Keratinocyte (primary cell): ENCODE data around the gene VCAM1. TPM values are rescaled to one million over a fixed set of nuclear protein-coding genes. Genes with fewer than 3 reads are reported as not detected.

ENCODE experiments used
- DNase-seq: peaks from one replicate; pipeline ENCODE4 v3.0.0-alpha.2; 2011; ENCODE audit warnings: low read depth, missing footprints, low spot score
- FAIRE-seq: peaks from 2 replicates; lab custom pipeline; 2011; peaks lifted over from hg19 to GRCh38; lab: Jason Lieb, UNC
- H2AFZ ChIP-seq: 2 replicates; pipeline ENCODE4 v1.6.0; 2012; ENCODE audit warnings: low read length, control low read depth, inconsistent platforms; ENCODE audit not compliant: control insufficient read depth
- H3K27ac ChIP-seq: 2 replicates; pipeline ENCODE4 v1.5.1; 2011; ENCODE audit warnings: low read length; ENCODE audit not compliant: control insufficient read depth, insufficient read depth
- H3K27me3 ChIP-seq: 3 replicates; pipeline ENCODE4 v1.6.0; 2011; ENCODE audit warnings: low read length; ENCODE audit not compliant: control insufficient read depth, insufficient read depth; ENCODE audit errors: extremely low read depth
- H3K36me3 ChIP-seq, 2 experiments: 2 replicates in 1 of 2; 3 replicates in 1 of 2; pipeline ENCODE4 v1.5.1; 2011; ENCODE audit warnings: low read length in 2 of 2, mild to moderate bottlenecking in 1 of 2; ENCODE audit not compliant: control insufficient read depth in 2 of 2, insufficient read depth in 2 of 2; ENCODE audit errors: extremely low read depth in 1 of 2
- H3K4me1 ChIP-seq: 3 replicates; pipeline ENCODE4 v1.5.1; 2011; ENCODE audit warnings: low read length; ENCODE audit not compliant: control insufficient read depth, insufficient read depth; ENCODE audit errors: extremely low read depth
- H3K4me2 ChIP-seq: 3 replicates; pipeline ENCODE4 v1.6.0; 2011; ENCODE audit warnings: low read depth, low read length; ENCODE audit not compliant: control insufficient read depth, insufficient read depth; ENCODE audit errors: extremely low read depth
- H3K4me3 ChIP-seq, 3 experiments: fragments of 200-600 bp in 1 of 3; sonication (generic) in 1 of 3; 2 replicates in 2 of 3; 3 replicates in 1 of 3; pipeline ENCODE4 v1.5.1; 2011 to 2016; ENCODE audit warnings: low read length in 3 of 3, mild to moderate bottlenecking in 3 of 3, control low read depth in 2 of 3, inconsistent platforms in 1 of 3, low read depth in 1 of 3, mixed read lengths in 1 of 3, mixed run types in 1 of 3, moderate library complexity in 1 of 3; ENCODE audit not compliant: control insufficient read depth in 2 of 3, insufficient read depth in 2 of 3; ENCODE audit errors: extremely low read depth in 1 of 3
- H3K79me2 ChIP-seq: 2 replicates; pipeline ENCODE4 v1.6.0; 2012; ENCODE audit warnings: low read length; ENCODE audit not compliant: control insufficient read depth, insufficient read depth
- H3K9ac ChIP-seq: 3 replicates; pipeline ENCODE4 v1.6.0; 2011; ENCODE audit warnings: low read length; ENCODE audit not compliant: control insufficient read depth, insufficient read depth; ENCODE audit errors: extremely low read depth
- H3K9me1 ChIP-seq: 3 replicates; pipeline ENCODE4 v1.6.0; 2011; ENCODE audit warnings: low read length; ENCODE audit not compliant: control insufficient read depth, insufficient read depth; ENCODE audit errors: extremely low read depth
- H3K9me3 ChIP-seq: 2 replicates; pipeline ENCODE4 v1.5.1; 2012; ENCODE audit warnings: low read depth, low read length; ENCODE audit not compliant: control insufficient read depth
- H4K20me1 ChIP-seq: 3 replicates; pipeline ENCODE4 v1.6.0; 2011; ENCODE audit warnings: low read length; ENCODE audit not compliant: control insufficient read depth, insufficient read depth; ENCODE audit errors: extremely low read depth
- EZH2 ChIP-seq: IDR thresholded peaks from one replicate; pipeline ENCODE4 v1.6.1; 2012; ENCODE audit warnings: inconsistent platforms, mild to moderate bottlenecking, low read length, moderate library complexity
- dilution Hi-C: fragments of 300-500 bp; cut with MboI; formaldehyde crosslinking; loops from one replicate; pipeline ENCODE4 v1.7.0; 2020; ENCODE audit warnings: low sequenced_read_pairs; ENCODE audit not compliant: extremely low pct_ligation_motif_present
- polyA plus RNA-seq, 5 experiments: library from polyadenylated mRNA; depleted of rRNA in 3 of 5; stranded (reverse) in 3 of 5; stranded (forward) in 1 of 5; unstranded in 1 of 5; fragments of >200 nt; gene quantifications; 1 replicate in 1 of 5; 2 replicates in 3 of 5; 3 replicates in 1 of 5; pipeline versions ENCODE4 v1.2.1 to v1.2.3, GENCODE V29; 2011 to 2012; ENCODE audit warnings: missing spikeins in 2 of 5, low read depth in 1 of 5, low replicate concordance in 1 of 5
- TF ChIP-seq, protein P1 (sequence below), 3 experiments: IDR thresholded peaks in 1 of 3; conservative IDR thresholded peaks in 1 of 3; optimal IDR thresholded peaks in 1 of 3; 2 replicates in 2 of 3; 3 replicates in 1 of 3; pipeline versions ENCODE3 to v1.5.1; 2011; ENCODE audit warnings: low read length in 3 of 3, mild to moderate bottlenecking in 3 of 3, moderate library complexity in 2 of 3, control low read depth in 1 of 3, inconsistent platforms in 1 of 3; ENCODE audit not compliant: insufficient read depth in 2 of 3; ENCODE audit errors: extremely low read depth in 1 of 3

VCAM1 gene
- polyA plus RNA-seq, 1 donor (not counting 4 experiments of a cell fraction or from before 2014, with no cell fraction given) = not detected

DNA sequence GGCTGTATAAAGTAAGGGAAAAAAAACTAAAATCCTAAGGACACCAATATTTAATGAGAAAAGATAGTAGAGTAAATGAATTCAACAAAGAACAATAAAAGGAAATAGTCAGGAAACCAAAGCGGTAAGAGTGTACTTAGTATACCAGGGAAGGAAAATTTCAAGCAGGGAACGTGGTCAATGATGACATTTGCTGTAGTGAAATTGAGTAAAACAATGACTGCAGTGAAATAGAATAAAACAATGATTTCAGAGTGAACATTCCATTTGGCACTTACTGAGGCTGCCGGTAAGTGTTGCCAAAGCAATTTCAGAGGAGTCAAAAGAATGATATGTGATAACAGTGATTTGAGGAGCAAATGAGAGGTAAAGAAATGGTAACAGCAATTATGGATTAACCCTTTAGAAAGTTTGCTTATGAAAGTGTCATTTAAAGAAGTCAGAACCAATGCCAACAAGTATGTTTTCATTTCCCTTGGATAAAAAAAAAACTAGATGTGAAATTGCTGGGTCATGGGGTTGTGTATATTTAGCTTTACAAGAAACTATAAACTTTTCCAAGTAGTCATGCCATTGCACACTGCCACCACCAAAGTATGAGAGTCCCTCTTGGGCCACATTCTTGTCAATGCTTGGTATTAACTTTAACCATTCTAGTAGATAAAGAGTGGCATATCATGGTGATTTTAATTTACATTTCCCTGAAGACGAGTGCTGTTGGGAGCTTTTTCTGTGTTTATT lies 50.5 kb downstream of the VCAM1 start:
- Histone ChIP-seq H3K79me2 (no peaks in the 10 kb centered on the region), H3K9ac (no peak overlapping the region), H2AFZ (no peak overlapping the region), H3K27me3 (no peaks in the 10 kb centered on the region), H3K9me1 (no peaks in the 10 kb centered on the region), H3K4me2 (no peak overlapping the region), H4K20me1 (no peaks in the 10 kb centered on the region), H3K27ac (no peak overlapping the region), H3K36me3 (no peaks in the 10 kb centered on the region), H3K4me3 (no peak overlapping the region), H3K9me3 (no peaks in the 10 kb centered on the region), H3K4me1 (no peaks in the 10 kb centered on the region)
- FAIRE-seq (no peak), DNase-seq (no peak)
- no peak for TF ChIP-seq EZH2
- TF ChIP-seq, protein P1, sequence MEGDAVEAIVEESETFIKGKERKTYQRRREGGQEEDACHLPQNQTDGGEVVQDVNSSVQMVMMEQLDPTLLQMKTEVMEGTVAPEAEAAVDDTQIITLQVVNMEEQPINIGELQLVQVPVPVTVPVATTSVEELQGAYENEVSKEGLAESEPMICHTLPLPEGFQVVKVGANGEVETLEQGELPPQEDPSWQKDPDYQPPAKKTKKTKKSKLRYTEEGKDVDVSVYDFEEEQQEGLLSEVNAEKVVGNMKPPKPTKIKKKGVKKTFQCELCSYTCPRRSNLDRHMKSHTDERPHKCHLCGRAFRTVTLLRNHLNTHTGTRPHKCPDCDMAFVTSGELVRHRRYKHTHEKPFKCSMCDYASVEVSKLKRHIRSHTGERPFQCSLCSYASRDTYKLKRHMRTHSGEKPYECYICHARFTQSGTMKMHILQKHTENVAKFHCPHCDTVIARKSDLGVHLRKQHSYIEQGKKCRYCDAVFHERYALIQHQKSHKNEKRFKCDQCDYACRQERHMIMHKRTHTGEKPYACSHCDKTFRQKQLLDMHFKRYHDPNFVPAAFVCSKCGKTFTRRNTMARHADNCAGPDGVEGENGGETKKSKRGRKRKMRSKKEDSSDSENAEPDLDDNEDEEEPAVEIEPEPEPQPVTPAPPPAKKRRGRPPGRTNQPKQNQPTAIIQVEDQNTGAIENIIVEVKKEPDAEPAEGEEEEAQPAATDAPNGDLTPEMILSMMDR (optimal IDR thresholded peaks at IDR 0.05 in 1 of 3, IDR thresholded peaks at IDR 0.05 in 1 of 3, conservative IDR thresholded peaks at IDR 0.05 in 1 of 3; ENCODE audit: extremely low read depth in 1 of 3, insufficient read depth in 2 of 3, low read length in 3 of 3) = no peak
- dilution Hi-C loops = no loop called here

DNA sequence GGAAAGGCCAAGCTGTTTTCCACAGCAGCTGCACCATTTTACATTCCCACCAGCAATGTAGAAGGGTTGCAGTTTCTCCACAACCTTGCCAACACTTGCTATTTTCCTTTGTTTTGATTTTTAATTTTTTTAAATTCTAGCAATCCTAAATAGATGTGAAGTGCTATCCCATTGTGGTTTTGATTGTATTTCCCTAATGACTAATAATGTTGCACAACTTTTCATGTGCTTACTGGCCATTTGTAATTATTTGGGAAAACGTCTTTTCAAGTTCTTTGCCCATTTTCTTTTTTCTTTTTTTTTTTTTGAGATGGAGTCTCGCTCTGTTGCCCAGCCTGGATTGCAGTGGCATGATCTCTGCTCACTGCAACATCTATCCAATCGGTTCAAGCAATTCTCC lies 53.9 kb downstream of the VCAM1 start:
- Histone ChIP-seq H2AFZ (no peak overlapping the region), H3K4me1 (no peaks in the 10 kb centered on the region), H3K9me1 (no peaks in the 10 kb centered on the region), H3K9me3 (no peaks in the 10 kb centered on the region), H3K36me3 (no peaks in the 10 kb centered on the region), H3K27me3 (no peaks in the 10 kb centered on the region), H3K9ac (no peak overlapping the region), H3K27ac (no peak overlapping the region), H4K20me1 (no peaks in the 10 kb centered on the region), H3K79me2 (no peaks in the 10 kb centered on the region), H3K4me2 (no peak overlapping the region), H3K4me3 (no peak overlapping the region)
- dilution Hi-C loops = no loop called here
- DNase-seq (no peak), FAIRE-seq (no peak)
- TF ChIP-seq, protein P1 (optimal IDR thresholded peaks at IDR 0.05 in 1 of 3, IDR thresholded peaks at IDR 0.05 in 1 of 3, conservative IDR thresholded peaks at IDR 0.05 in 1 of 3; ENCODE audit: extremely low read depth in 1 of 3, insufficient read depth in 2 of 3, low read length in 3 of 3) = no peak
- TF ChIP-seq EZH2 = no peak
